ENCODE results near the gene ITPR2.

ITPR2 gene

DNA sequence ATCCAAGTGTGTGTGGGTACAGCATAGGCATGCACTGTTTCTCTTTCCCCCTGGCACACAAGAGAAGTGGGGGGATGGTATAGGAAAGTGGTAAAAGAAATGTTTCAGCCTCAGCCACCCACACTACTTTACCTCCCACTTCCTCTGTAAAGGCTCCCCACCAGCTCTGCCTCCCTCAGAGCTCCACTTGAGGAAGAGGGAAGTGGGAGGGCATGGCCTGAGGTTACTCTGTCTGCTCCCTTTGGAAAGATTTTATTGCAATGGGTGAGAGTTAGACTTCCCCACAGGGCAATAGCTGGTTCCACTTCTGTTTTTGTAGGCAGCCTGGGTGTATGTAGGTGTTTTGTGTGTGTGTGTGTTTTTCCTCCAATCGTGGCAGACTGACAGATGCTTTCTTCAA, 492.3 kb downstream of the ITPR2 start:
- TF ChIP-seq SPI1 (IDR thresholded peaks at IDR 0.05; ENCODE audit: borderline replicate concordance, low read depth) (peak; percentile 99), POLR2AphosphoS5 (IDR thresholded peaks at IDR 0.05; ENCODE audit: low read depth) (peak; percentile 46; the same call in 1 of the 2 replicates), GABPA (IDR thresholded peaks at IDR 0.05; ENCODE audit: low read depth) (no peak)
- TF ChIP-seq, protein P1, sequence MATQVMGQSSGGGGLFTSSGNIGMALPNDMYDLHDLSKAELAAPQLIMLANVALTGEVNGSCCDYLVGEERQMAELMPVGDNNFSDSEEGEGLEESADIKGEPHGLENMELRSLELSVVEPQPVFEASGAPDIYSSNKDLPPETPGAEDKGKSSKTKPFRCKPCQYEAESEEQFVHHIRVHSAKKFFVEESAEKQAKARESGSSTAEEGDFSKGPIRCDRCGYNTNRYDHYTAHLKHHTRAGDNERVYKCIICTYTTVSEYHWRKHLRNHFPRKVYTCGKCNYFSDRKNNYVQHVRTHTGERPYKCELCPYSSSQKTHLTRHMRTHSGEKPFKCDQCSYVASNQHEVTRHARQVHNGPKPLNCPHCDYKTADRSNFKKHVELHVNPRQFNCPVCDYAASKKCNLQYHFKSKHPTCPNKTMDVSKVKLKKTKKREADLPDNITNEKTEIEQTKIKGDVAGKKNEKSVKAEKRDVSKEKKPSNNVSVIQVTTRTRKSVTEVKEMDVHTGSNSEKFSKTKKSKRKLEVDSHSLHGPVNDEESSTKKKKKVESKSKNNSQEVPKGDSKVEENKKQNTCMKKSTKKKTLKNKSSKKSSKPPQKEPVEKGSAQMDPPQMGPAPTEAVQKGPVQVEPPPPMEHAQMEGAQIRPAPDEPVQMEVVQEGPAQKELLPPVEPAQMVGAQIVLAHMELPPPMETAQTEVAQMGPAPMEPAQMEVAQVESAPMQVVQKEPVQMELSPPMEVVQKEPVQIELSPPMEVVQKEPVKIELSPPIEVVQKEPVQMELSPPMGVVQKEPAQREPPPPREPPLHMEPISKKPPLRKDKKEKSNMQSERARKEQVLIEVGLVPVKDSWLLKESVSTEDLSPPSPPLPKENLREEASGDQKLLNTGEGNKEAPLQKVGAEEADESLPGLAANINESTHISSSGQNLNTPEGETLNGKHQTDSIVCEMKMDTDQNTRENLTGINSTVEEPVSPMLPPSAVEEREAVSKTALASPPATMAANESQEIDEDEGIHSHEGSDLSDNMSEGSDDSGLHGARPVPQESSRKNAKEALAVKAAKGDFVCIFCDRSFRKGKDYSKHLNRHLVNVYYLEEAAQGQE (IDR thresholded peaks at IDR 0.05; ENCODE audit: insufficient replicate concordance, low read depth), result no peak
- TF ChIP-seq, protein P2, sequence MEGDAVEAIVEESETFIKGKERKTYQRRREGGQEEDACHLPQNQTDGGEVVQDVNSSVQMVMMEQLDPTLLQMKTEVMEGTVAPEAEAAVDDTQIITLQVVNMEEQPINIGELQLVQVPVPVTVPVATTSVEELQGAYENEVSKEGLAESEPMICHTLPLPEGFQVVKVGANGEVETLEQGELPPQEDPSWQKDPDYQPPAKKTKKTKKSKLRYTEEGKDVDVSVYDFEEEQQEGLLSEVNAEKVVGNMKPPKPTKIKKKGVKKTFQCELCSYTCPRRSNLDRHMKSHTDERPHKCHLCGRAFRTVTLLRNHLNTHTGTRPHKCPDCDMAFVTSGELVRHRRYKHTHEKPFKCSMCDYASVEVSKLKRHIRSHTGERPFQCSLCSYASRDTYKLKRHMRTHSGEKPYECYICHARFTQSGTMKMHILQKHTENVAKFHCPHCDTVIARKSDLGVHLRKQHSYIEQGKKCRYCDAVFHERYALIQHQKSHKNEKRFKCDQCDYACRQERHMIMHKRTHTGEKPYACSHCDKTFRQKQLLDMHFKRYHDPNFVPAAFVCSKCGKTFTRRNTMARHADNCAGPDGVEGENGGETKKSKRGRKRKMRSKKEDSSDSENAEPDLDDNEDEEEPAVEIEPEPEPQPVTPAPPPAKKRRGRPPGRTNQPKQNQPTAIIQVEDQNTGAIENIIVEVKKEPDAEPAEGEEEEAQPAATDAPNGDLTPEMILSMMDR (IDR thresholded peaks at IDR 0.05; ENCODE audit: insufficient read depth, low read length), result no peak
- DNase-seq (ENCODE audit: low read depth in 1 of 2, low spot score in 1 of 2), result peak; percentile 66 to 84
- Histone ChIP-seq H3K27me3 (ENCODE audit: insufficient read depth, poor library complexity, severe bottlenecking) (no peaks in the 10 kb centered on the region), H3K4me3 (replicated peaks; ENCODE audit: insufficient read depth, low read length) (no peak overlapping the region), H3K27ac (replicated peaks) (no peak overlapping the region)

DNA sequence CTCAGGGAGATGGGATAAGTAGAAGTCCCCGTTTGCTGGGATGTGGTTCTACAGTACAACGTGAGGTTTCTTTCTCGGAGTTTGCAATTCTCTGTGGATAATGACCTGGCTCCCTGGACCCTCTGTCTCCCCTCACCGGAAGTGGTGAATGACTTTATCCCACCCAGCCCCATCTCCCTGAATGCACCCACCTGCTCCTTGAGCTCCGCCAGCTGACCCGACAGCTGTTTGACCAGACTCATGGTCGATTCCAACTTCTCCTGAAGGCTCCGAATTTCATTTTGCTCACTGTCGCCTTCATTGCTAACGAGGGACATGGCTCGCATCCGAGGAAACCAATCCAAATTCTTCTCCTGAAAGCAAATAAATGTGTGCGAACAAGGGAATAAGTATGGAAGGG, 493.0 kb downstream of the ITPR2 start:
- DNase-seq (ENCODE audit: low read depth in 1 of 2, low spot score in 1 of 2), result no peak
- no peak overlapping the region for H3K4me3 ChIP-seq (replicated peaks; ENCODE audit: insufficient read depth, low read length)
- TF ChIP-seq, protein P2 (IDR thresholded peaks at IDR 0.05; ENCODE audit: insufficient read depth, low read length), result no peak
- TF ChIP-seq GABPA (IDR thresholded peaks at IDR 0.05; ENCODE audit: low read depth) (no peak), SPI1 (IDR thresholded peaks at IDR 0.05; ENCODE audit: borderline replicate concordance, low read depth) (no peak), POLR2AphosphoS5 (IDR thresholded peaks at IDR 0.05; ENCODE audit: low read depth) (no peak)
- TF ChIP-seq, protein P1 (IDR thresholded peaks at IDR 0.05; ENCODE audit: insufficient replicate concordance, low read depth), result no peak
- no peaks in the 10 kb centered on the region for H3K27me3 ChIP-seq (ENCODE audit: insufficient read depth, poor library complexity, severe bottlenecking)
- no peak overlapping the region for H3K27ac ChIP-seq (replicated peaks)

DNA sequence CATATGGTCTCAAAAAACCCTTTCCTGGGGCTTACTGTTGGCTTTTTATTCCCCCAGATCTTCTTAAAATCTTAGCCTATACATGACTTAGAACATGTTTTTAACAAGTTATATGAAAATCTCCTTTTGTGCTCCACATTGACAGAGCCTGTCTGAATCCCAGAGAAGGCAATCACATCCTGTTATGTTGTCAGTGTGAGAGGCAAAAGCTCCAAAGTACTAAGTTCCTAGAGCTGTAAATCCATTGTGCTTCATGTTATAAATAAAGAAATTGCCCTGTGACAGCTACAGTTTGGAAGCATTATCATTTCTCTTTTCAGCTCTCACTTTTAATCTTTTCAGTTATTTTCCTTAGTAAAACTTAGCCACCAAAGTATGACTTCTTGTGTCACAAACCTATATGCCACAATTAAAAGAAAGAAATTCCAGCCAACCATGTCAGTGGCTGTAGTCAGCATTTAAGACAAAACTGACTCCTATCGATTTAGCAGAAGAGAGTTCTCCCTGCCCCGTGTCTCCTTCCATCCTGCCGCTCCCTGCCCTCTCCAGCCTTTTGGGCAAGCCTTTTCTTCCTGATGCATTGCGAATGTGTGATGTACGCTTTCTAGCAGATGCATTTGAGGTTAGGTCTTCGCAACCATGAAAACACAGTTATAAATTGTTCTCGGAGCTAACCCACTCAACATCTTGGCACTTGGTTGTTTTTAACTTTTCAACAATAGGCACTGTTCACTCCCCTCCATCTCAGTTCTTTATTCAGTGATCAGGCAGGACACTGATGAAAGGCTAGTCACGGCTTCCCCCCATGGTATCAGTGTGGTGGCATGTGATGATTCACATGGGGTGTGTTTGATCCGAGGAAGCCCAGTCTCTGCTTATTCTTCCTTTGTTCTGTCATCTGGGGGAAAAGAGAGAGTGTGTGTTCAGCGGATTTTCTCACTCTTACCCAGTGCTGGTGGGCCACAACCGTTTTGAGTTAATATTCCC, 494.1 kb downstream of the ITPR2 start:
- TF ChIP-seq POLR2AphosphoS5 (IDR thresholded peaks at IDR 0.05; ENCODE audit: low read depth), result no peak
- TF ChIP-seq, protein P1 (IDR thresholded peaks at IDR 0.05; ENCODE audit: insufficient replicate concordance, low read depth), result no peak
- no peak for TF ChIP-seq SPI1 (IDR thresholded peaks at IDR 0.05; ENCODE audit: borderline replicate concordance, low read depth)
- no peak for TF ChIP-seq GABPA (IDR thresholded peaks at IDR 0.05; ENCODE audit: low read depth)
- TF ChIP-seq, protein P2 (IDR thresholded peaks at IDR 0.05; ENCODE audit: insufficient read depth, low read length), result no peak
- Histone ChIP-seq H3K4me3 (replicated peaks; ENCODE audit: insufficient read depth, low read length) (no peak overlapping the region), H3K27ac (replicated peaks) (no peak overlapping the region), H3K27me3 (ENCODE audit: insufficient read depth, poor library complexity, severe bottlenecking) (no peaks in the 10 kb centered on the region)
- no peak for DNase-seq (ENCODE audit: low read depth in 1 of 2, low spot score in 1 of 2)

Measured in HL-60 (cell line).